Lower leg skin (tissue), 4 donors: ENCODE results near the gene MS4A12. TPM values are rescaled to one million over a fixed set of nuclear protein-coding genes. Genes with fewer than 3 reads are reported as not detected.

Experiments used
- DNase-seq, 2 donors: peaks; one replicate each; pipeline ENCODE4 v3.0.0-alpha.2; 2019; ENCODE audit warnings: low spot score in 2 of 2
- H3K4me3 ChIP-seq: fragments of 200-600 bp; sonication (generic); 2 replicates; pipeline ENCODE4 v1.5.1; 2017; ENCODE audit warnings: mild to moderate bottlenecking, low read depth; ENCODE audit not compliant: poor library complexity, severe bottlenecking
- POLR2A ChIP-seq, 2 donors: fragments of 450-650 bp; IDR thresholded peaks; one replicate each; pipeline ENCODE4 v1.6.1; 2016 to 2017; ENCODE audit warnings: antibody characterized with exemption in 2 of 2, mild to moderate bottlenecking in 1 of 2, moderate library complexity in 1 of 2
- WGBS, 2 donors: methylation state at CpG; one replicate each; pipeline ENCODE4 v1.1.5; 2018; 5-methylcytosine and 5-hydroxymethylcytosine counted together
- intact Hi-C: fragments of 100-400 bp; cut with DNase I; formaldehyde crosslinking; loops from one replicate; pipeline ENCODE4 v1.15.0; 2023; ENCODE audit warnings: low total_unique reads
- total RNA-seq, 4 donors: library from RNA; depleted of rRNA; stranded (reverse); fragments of >200 nt; gene quantifications; one replicate each; pipeline ENCODE4 v1.1.0, GENCODE V29; 2016
- TF ChIP-seq, protein P1 (sequence below), 3 donors: fragments of 450-650 bp; IDR thresholded peaks; one replicate each; pipeline ENCODE4 v1.5.1; 2016; ENCODE audit warnings: antibody characterized with exemption in 3 of 3, mild to moderate bottlenecking in 3 of 3, moderate library complexity in 2 of 3

MS4A12 gene
- total RNA-seq, 4 donors from 2014 or later, result not detected

GRCh38 chr11:60485987-60486386 lies 6.6 kb upstream of the MS4A12 start:
- WGBS, 2 donors, result 77 to 79% methylated on average over 5 of the region's 5 CpGs
- intact Hi-C loops, result no loop called here
- TF ChIP-seq, protein P1, sequence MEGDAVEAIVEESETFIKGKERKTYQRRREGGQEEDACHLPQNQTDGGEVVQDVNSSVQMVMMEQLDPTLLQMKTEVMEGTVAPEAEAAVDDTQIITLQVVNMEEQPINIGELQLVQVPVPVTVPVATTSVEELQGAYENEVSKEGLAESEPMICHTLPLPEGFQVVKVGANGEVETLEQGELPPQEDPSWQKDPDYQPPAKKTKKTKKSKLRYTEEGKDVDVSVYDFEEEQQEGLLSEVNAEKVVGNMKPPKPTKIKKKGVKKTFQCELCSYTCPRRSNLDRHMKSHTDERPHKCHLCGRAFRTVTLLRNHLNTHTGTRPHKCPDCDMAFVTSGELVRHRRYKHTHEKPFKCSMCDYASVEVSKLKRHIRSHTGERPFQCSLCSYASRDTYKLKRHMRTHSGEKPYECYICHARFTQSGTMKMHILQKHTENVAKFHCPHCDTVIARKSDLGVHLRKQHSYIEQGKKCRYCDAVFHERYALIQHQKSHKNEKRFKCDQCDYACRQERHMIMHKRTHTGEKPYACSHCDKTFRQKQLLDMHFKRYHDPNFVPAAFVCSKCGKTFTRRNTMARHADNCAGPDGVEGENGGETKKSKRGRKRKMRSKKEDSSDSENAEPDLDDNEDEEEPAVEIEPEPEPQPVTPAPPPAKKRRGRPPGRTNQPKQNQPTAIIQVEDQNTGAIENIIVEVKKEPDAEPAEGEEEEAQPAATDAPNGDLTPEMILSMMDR (IDR thresholded peaks at IDR 0.05), result no peak
- no peak for TF ChIP-seq POLR2A (IDR thresholded peaks at IDR 0.05)
- no peak for DNase-seq
- H3K4me3 ChIP-seq, result no peak overlapping the region

GRCh38 chr11:60493454-60493853 lies 876 bp downstream of the MS4A12 start:
- WGBS, 2 donors, result 74 to 84% methylated on average over 2 of the region's 2 CpGs
- DNase-seq, result no peak
- intact Hi-C loops, result no loop called here
- TF ChIP-seq, protein P1 (IDR thresholded peaks at IDR 0.05), result no peak
- no peak for TF ChIP-seq POLR2A (IDR thresholded peaks at IDR 0.05)
- no peak overlapping the region for H3K4me3 ChIP-seq

GRCh38 chr11:60498399-60498798 lies 5.8 kb downstream of the MS4A12 start:
- H3K4me3 ChIP-seq, result no peak overlapping the region
- TF ChIP-seq POLR2A (IDR thresholded peaks at IDR 0.05), result no peak
- TF ChIP-seq, protein P1 (IDR thresholded peaks at IDR 0.05), result no peak
- DNase-seq, result no peak
- WGBS, 2 donors, result 49 to 80% methylated on average over 2 of the region's 2 CpGs
- intact Hi-C loops, result no loop called here

- intact Hi-C loops, result no loop called here
- WGBS, 2 donors, result 59 to 68% methylated on average over 4 of the region's 4 CpGs
- TF ChIP-seq POLR2A (IDR thresholded peaks at IDR 0.05), result no peak
- TF ChIP-seq, protein P1 (IDR thresholded peaks at IDR 0.05), result no peak
- DNase-seq, result no peak
- no peak overlapping the region for H3K4me3 ChIP-seq
These were observed 6.3 kb downstream of the MS4A12 start for GRCh38 chr11:60498853-60499252.

- H3K4me3 ChIP-seq, result no peak overlapping the region
- no peak for DNase-seq
- TF ChIP-seq POLR2A (IDR thresholded peaks at IDR 0.05), result no peak
- TF ChIP-seq, protein P1 (IDR thresholded peaks at IDR 0.05), result no peak
- intact Hi-C loops, result no loop called here
- WGBS, 2 donors, result 55 to 65% methylated on average over 3 of the region's 3 CpGs
These were observed 7.8 kb downstream of the MS4A12 start for GRCh38 chr11:60500276-60500910.

GRCh38 chr11:60502221-60502775 lies 9.7 kb downstream of the MS4A12 start:
- DNase-seq, result no peak
- no peak overlapping the region for H3K4me3 ChIP-seq
- intact Hi-C loops, result no loop called here
- TF ChIP-seq, protein P1 (IDR thresholded peaks at IDR 0.05), result no peak
- no peak for TF ChIP-seq POLR2A (IDR thresholded peaks at IDR 0.05)
- 74 to 76% methylated on average over 3 of the region's 3 CpGs for WGBS, 2 donors
